ENCODE data around the gene WTAP.

WTAP gene

DNA sequence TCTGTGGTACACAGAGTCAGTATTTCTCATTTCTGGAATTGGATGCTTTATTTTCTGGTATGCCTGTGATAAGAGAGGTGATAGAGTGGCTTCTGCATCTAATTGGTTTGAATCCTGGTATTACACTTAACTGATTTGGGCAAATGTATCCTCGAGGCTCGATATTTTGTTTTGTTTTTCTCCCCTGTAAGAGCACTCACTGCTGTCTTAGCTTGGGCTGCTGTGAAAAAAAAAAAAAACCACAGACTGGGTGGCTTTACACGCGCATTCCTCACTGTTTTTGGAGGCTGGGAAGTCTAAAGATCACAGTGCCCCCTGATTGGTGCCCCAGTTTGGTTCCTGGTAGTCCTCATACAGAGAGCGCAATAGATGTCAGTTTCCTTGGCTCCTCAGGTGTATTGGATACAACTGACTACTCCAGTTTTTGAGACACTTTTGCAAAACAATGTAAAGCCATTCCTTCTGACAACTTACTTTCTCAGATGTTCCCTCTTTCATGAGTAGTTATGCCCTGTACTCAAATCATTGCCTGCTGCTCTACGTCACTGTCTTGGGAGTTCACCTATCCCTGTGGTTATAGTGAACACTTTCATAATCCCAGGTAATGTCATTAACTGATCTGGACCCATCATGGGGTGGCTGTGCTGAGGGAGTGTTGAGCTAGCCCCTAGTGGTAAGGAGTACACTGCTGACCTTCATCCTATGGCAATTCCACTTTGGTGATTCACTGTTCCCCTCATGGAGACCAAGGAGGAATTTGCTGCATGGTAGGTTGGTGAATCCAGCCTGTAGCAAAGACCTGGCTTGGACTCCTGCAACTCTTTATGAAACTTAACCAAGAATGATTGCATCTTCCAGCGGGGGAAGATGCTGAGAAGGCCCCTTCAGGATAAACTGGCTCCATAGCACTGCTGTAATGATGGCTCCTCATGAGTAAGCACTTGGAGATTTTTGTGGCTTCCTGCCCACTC is 31.0 kb downstream of the WTAP start:
- DNase-seq (ENCODE audit: low read depth) = peak; percentile 77
- TF ChIP-seq, protein P1, sequence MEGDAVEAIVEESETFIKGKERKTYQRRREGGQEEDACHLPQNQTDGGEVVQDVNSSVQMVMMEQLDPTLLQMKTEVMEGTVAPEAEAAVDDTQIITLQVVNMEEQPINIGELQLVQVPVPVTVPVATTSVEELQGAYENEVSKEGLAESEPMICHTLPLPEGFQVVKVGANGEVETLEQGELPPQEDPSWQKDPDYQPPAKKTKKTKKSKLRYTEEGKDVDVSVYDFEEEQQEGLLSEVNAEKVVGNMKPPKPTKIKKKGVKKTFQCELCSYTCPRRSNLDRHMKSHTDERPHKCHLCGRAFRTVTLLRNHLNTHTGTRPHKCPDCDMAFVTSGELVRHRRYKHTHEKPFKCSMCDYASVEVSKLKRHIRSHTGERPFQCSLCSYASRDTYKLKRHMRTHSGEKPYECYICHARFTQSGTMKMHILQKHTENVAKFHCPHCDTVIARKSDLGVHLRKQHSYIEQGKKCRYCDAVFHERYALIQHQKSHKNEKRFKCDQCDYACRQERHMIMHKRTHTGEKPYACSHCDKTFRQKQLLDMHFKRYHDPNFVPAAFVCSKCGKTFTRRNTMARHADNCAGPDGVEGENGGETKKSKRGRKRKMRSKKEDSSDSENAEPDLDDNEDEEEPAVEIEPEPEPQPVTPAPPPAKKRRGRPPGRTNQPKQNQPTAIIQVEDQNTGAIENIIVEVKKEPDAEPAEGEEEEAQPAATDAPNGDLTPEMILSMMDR (IDR thresholded peaks at IDR 0.05; ENCODE audit: insufficient read depth, low read depth, low read length, missing control alignments) = no peak
- no peak overlapping the region for H3K4me3 ChIP-seq (ENCODE audit: low read length)

GRCh38 chr6:159759645-159760044 is 32.3 kb downstream of the WTAP start:
- TF ChIP-seq, protein P1 (IDR thresholded peaks at IDR 0.05; ENCODE audit: insufficient read depth, low read depth, low read length, missing control alignments) = no peak
- DNase-seq (ENCODE audit: low read depth) = no peak
- H3K4me3 ChIP-seq (ENCODE audit: low read length) = no peak overlapping the region

DNA sequence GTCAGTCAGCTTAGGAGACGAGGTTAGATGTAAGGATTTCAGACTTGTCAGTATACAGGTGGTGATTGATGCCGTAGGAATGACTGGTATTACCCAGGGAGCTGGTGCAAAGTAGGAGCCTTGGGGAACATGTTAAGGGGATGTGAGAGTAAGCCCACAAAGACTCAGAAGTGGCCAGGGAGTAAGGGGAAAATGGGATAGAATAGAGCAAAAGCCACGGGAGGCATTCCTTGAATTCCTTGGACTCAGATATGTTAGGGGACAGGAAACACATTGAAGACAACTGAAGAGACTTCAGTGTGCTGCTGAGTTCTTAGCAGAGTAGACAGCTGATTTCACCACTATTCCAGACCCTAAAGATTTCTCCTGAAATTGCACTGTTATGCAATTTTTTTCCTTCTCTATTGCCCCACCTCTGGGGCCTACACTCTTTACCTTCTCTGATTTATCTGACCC is 33.3 kb downstream of the WTAP start:
- TF ChIP-seq, protein P1 (IDR thresholded peaks at IDR 0.05; ENCODE audit: insufficient read depth, low read depth, low read length, missing control alignments) = no peak
- peak overlapping the region; percentile 82 for H3K4me3 ChIP-seq (ENCODE audit: low read length)
- peak; percentile 64 for DNase-seq (ENCODE audit: low read depth)

- TF ChIP-seq, protein P1 (IDR thresholded peaks at IDR 0.05; ENCODE audit: insufficient read depth, low read depth, low read length, missing control alignments) = no peak
- peak; percentile 12 for DNase-seq (ENCODE audit: low read depth)
- peak overlapping the region; percentile 82 for H3K4me3 ChIP-seq (ENCODE audit: low read length)
Observed at GRCh38 chr6:159761129-159761872, 34.0 kb downstream of the WTAP start.

GRCh38 chr6:159761873-159762680 is 34.8 kb downstream of the WTAP start, which contains the start of gene ACAT2:
TSS of gene ACAT2 (plus strand) at chr6:159762045. CDS start at chr6:159762088, 43 bp downstream.
- H3K4me3 ChIP-seq (ENCODE audit: low read length) = peak within 1 kb of the TSS; percentile 82
- DNase-seq (ENCODE audit: low read depth) = peak; percentile 96
- TF ChIP-seq, protein P1 (IDR thresholded peaks at IDR 0.05; ENCODE audit: insufficient read depth, low read depth, low read length, missing control alignments) = no peak

- peak overlapping the region; percentile 82 for H3K4me3 ChIP-seq (ENCODE audit: low read length)
- TF ChIP-seq, protein P1 (IDR thresholded peaks at IDR 0.05; ENCODE audit: insufficient read depth, low read depth, low read length, missing control alignments) = no peak
- peak; percentile 48 for DNase-seq (ENCODE audit: low read depth)
Observed at GRCh38 chr6:159762681-159763293, 35.5 kb downstream of the WTAP start.

Data from epithelial cell of esophagus (primary cell).